ENCODE data around the gene GTF3C2. TPM values are rescaled to one million over a fixed set of nuclear protein-coding genes. Genes with fewer than 3 reads are reported as not detected.

Gene GTF3C2
- total RNA-seq, result 100 to 1,000 TPM in 1 of 6 donors, 10 to 100 TPM in 5; 43.9 to 104 (median 48.9) TPM

GRCh38 chr2:27356382-27357181, at the start of gene GTF3C2:
Gene GTF3C2, minus strand, starts transcription at chr2:27356764. Its CDS starts 13,210 bp downstream, at chr2:27343554.
- Histone ChIP-seq H3K36me3 (no peaks in the 10 kb centered on the region), H3K27me3 (no peaks in the 10 kb centered on the region), H3K27ac (peak within 1 kb of the TSS; percentile 89 to 94 (median 92)), H3K9me3 (no peaks in the 10 kb centered on the region), H3K4me3 (peak within 1 kb of the TSS; percentile 72 to 97 (median 94)), H3K4me1 (peaks cover 32 to 45% (median 35%) of the 10 kb centered on the region in 4 donors)
- 0 to 2% methylated on average over 13 to 59 of the region's 67 CpGs for WGBS, 2 donors
- DNase-seq, result peak; percentile 93 to 97
- TF ChIP-seq EP300 (IDR thresholded peaks at IDR 0.05), result no peak
- TF ChIP-seq POLR2AphosphoS5 (IDR thresholded peaks at IDR 0.05), result peak; percentile 52 to 81
- TF ChIP-seq POLR2A (IDR thresholded peaks at IDR 0.05), result peak in 2 of 4 donors; percentile 44 to 72
- TF ChIP-seq CTCF (IDR thresholded peaks at IDR 0.05), result peak in 4 of 6 experiments; percentile 30 to 55 (median 34)
- peak; percentile 97 to 99 for ATAC-seq (ENCODE audit: low FRiP score in 2 of 2)

- H3K4me1 ChIP-seq, result peaks cover 0 to 4% (median 0%) of the 10 kb centered on the region in 4 donors
- DNase-seq (no peak), ATAC-seq (ENCODE audit: low FRiP score in 2 of 2) (no peak)
- no peaks in the 10 kb centered on the region for H3K27me3 ChIP-seq
- H3K27ac ChIP-seq, result no peak overlapping the region
- no peak for TF ChIP-seq EP300 (IDR thresholded peaks at IDR 0.05)
- no peak for TF ChIP-seq CTCF (IDR thresholded peaks at IDR 0.05)
- no peak for TF ChIP-seq POLR2A (IDR thresholded peaks at IDR 0.05)
- no peak for TF ChIP-seq POLR2AphosphoS5 (IDR thresholded peaks at IDR 0.05)
- H3K4me3 ChIP-seq, result no peak overlapping the region
- H3K9me3 ChIP-seq, result no peaks in the 10 kb centered on the region
- peaks cover 0 to 10% (median 1%) of the 10 kb centered on the region in 4 donors for H3K36me3 ChIP-seq
- WGBS, 2 donors, result 92 to 97% methylated on average over 2 of the region's 2 CpGs
Observed at GRCh38 chr2:27400348-27401135, 44.0 kb upstream of the GTF3C2 start.

GRCh38 chr2:27398962-27399361, 42.4 kb upstream of the GTF3C2 start:
- TF ChIP-seq POLR2AphosphoS5 (IDR thresholded peaks at IDR 0.05) (no peak), CTCF (IDR thresholded peaks at IDR 0.05) (no peak), EP300 (IDR thresholded peaks at IDR 0.05) (no peak), POLR2A (IDR thresholded peaks at IDR 0.05) (no peak)
- no peak overlapping the region for H3K4me3 ChIP-seq
- H3K27me3 ChIP-seq, result no peaks in the 10 kb centered on the region
- DNase-seq (no peak), ATAC-seq (ENCODE audit: low FRiP score in 2 of 2) (no peak)
- no peaks in the 10 kb centered on the region for H3K9me3 ChIP-seq
- H3K36me3 ChIP-seq, result peaks cover 0 to under 1% (median 0%) of the 10 kb centered on the region in 4 donors
- no peak overlapping the region for H3K27ac ChIP-seq
- 93 to 95% methylated on average over 5 of the region's 5 CpGs for whole genome bisulfite sequencing, 2 donors
- H3K4me1 ChIP-seq, result no peaks in the 10 kb centered on the region

GRCh38 chr2:27393225-27393624, 36.7 kb upstream of the GTF3C2 start:
- no peak for ATAC-seq (ENCODE audit: low FRiP score in 2 of 2)
- no peaks in the 10 kb centered on the region for H3K4me1 ChIP-seq
- peak in 1 of 2 donors; percentile 79 for DNase-seq
- no peak for TF ChIP-seq EP300 (IDR thresholded peaks at IDR 0.05)
- H3K36me3 ChIP-seq, result peaks cover 0 to 9% (median 3%) of the 10 kb centered on the region in 4 donors
- no peak overlapping the region for H3K4me3 ChIP-seq
- H3K27ac ChIP-seq, result no peak overlapping the region
- WGBS, 2 donors, result 97 to 98% methylated on average over 33 of the region's 33 CpGs
- H3K9me3 ChIP-seq, result no peaks in the 10 kb centered on the region
- H3K27me3 ChIP-seq, result no peaks in the 10 kb centered on the region
